IPS-18a (cell line): ENCODE data around the gene LST1.

Source experiments
- H3K27ac ChIP-seq: one replicate; pipeline ENCODE4 v1.5.1; 2013; ENCODE audit warnings: low read length
- H3K27me3 ChIP-seq: one replicate; pipeline ENCODE4 v1.6.1; 2013; ENCODE audit warnings: mild to moderate bottlenecking, low read length; ENCODE audit not compliant: control insufficient read depth, insufficient read depth
- H3K36me3 ChIP-seq: one replicate; pipeline ENCODE4 v1.6.1; 2013; ENCODE audit warnings: low read depth, low read length; ENCODE audit not compliant: control insufficient read depth
- H3K4me1 ChIP-seq: one replicate; pipeline ENCODE4 v1.6.1; 2013; ENCODE audit warnings: low read depth, low read length; ENCODE audit not compliant: control insufficient read depth
- H3K4me3 ChIP-seq: one replicate; pipeline ENCODE4 v1.5.1; 2013; ENCODE audit warnings: low read length
- H3K9ac ChIP-seq: one replicate; pipeline ENCODE4 v1.6.1; 2013; ENCODE audit warnings: mild to moderate bottlenecking, low read length, moderate library complexity
- H3K9me3 ChIP-seq: one replicate; pipeline ENCODE4 v1.6.1; 2013; ENCODE audit warnings: low read depth, low read length; ENCODE audit not compliant: control insufficient read depth

The LST1 gene

GRCh38 chr6:31586008-31586407 is at the start of gene LST1:
Gene LST1, plus strand, starts transcription at chr6:31586277. Its CDS starts 1,023 bp downstream, at chr6:31587300.
- H3K4me3 ChIP-seq, result no peak within 1 kb of the TSS
- no peak within 1 kb of the TSS for H3K27ac ChIP-seq
- no peaks in the 10 kb centered on the region for H3K36me3 ChIP-seq
- H3K9me3 ChIP-seq, result no peaks in the 10 kb centered on the region
- H3K4me1 ChIP-seq, result peaks cover 8% of the 10 kb centered on the region
- peaks cover 11% of the 10 kb centered on the region for H3K27me3 ChIP-seq
- H3K9ac ChIP-seq, result no peak within 1 kb of the TSS

DNA sequence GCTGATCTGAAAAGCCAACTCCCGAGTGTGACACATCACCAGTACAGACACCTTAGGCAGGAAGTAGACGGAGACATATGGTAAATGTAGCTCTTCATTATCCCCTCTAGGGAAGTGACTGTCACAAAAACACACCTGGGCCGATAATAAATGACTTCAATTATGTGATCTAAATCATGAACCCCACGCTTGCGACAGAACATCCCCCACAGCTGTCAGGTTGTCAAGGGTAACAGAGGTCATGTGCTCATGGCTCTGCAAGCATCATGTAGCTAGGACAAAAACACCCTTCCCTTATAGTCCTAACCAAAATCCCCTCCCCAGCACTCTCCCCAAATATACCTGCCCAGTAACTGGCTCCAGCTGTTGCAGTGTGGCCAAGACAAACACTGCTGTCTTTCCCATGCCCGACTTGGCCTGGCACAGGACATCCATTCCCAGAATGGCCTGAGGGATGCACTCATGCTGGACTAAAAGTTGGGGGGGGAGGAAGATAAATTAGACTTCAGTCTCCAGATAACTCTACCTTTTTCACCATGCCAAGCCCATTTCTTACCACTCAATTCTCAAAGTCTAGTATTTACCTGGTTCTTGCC is 47.2 kb upstream of the LST1 start:
- Histone ChIP-seq H3K4me1 (peaks cover 13% of the 10 kb centered on the region), H3K9me3 (no peaks in the 10 kb centered on the region), H3K27ac (no peak overlapping the region), H3K4me3 (peak overlapping the region; percentile 87), H3K9ac (no peak overlapping the region), H3K36me3 (peaks cover 63% of the 10 kb centered on the region), H3K27me3 (no peaks in the 10 kb centered on the region)

DNA sequence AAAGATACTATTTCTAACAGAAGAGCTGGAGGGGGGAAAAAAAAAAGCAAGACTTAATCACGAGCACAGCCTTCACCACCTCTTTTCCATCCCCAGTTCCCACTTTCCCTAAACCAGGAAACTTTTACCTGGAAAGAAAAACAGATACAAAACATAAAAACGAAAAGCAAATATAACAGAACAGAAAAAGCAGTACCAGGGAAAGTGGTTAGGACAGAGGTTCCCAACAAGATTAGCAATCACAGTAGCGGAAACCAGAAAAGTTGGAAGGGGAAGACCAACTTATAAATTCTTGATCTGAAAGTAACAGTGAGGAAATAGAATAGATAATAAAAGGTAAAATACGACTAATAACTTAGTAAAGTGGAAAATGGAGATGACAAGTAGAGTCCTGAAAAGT is 45.4 kb upstream of the LST1 start:
- Histone ChIP-seq H3K27ac (no peak overlapping the region), H3K9ac (peak overlapping the region; percentile 98), H3K27me3 (no peaks in the 10 kb centered on the region), H3K9me3 (no peaks in the 10 kb centered on the region), H3K4me1 (peaks cover 13% of the 10 kb centered on the region), H3K4me3 (peak overlapping the region; percentile 87), H3K36me3 (peaks cover 46% of the 10 kb centered on the region)

DNA sequence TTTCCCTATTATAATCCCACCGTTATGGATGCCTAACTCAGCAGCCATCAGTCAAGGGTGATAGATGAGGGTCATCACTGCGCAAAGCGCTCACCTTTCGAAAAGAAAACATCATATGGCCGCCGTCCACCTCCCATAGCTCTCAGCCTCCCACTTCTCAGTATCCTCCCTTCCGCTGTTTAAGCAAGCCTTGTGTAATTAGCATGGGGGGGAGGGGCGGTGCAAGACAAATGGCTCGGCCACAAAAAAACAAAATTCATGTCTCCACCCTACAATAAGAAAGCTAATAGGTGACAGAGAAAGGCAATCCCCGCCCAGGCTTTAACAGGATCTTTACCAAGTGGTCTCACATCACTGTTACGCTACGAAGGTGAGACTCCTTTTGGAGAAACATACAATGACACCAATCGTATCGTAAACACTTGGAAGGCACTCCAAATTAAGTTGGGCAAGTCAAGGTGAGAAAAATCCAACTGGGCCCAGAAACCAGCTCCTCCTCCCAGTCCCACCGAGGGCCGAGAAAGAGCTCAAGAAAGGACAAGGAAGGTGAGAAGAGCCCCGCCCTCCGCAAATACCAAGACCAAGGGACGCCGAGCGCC is 44.9 kb upstream of the LST1 start:
- Histone ChIP-seq H3K36me3 (peaks cover 40% of the 10 kb centered on the region), H3K4me1 (peaks cover 15% of the 10 kb centered on the region), H3K27me3 (no peaks in the 10 kb centered on the region), H3K27ac (peak overlapping the region; percentile 96), H3K4me3 (peak overlapping the region; percentile 87), H3K9ac (peak overlapping the region; percentile 98), H3K9me3 (no peaks in the 10 kb centered on the region)

DNA sequence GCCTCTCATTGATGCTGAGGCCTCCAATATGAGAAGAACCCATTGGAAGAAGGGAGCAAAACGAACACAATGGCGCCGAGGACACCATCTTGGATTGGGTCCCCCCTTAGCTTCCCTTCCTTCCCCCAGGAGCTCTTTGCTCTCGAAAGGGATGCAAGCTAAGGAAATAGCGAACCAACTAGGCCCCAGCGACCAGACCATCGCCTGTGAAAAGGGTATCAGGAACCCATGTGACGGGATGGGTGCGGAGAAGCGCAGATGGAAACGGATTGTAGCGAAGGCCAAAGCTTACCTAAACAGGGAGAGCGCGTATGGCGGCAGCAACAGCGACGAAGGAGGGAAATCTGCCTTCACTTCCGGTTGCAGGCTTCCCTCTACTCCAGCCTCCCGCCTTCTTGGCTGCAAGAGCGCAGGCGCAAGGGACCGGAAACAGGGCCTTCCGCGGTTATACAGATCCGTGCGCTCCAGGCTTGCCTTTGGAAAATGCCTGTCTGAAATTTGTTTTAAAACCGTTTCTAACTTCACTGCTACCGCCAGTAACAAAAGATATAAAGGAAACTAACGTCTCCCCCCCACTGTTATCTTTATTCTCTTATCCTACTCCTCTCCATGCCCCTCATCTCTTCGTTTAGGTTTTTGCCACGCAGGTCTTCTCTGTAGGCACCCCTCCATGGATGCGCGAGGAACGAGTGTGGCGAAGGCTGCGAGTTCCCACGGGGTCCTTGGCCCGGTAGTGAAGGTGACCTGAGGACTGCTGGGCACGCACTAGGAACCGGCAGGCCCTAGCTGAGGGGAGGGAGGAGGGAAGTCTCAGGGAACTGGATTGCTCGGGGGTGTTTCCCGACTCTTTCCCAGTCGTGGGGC is 44.2 kb upstream of the LST1 start, which contains the start of gene DDX39B:
TSS of gene DDX39B (minus strand) at position 346 of the 864 bp plus-strand sequence. CDS start 1,471 bp downstream, outside the sequence.
- peaks cover 17% of the 10 kb centered on the region for H3K4me1 ChIP-seq

GRCh38 chr6:31543639-31544038 is 42.4 kb upstream of the LST1 start:
- Histone ChIP-seq H3K27me3 (no peaks in the 10 kb centered on the region), H3K4me3 (no peak overlapping the region), H3K4me1 (peaks cover 17% of the 10 kb centered on the region), H3K9me3 (no peaks in the 10 kb centered on the region), H3K36me3 (peaks cover 22% of the 10 kb centered on the region), H3K9ac (no peak overlapping the region), H3K27ac (no peak overlapping the region)

More for the DNA sequence above, 44.2 kb upstream of the LST1 start, which contains the start of gene DDX39B:
- H3K27ac ChIP-seq, result peak within 1 kb of the TSS; percentile 96
- H3K9me3 ChIP-seq, result no peaks in the 10 kb centered on the region
- no peaks in the 10 kb centered on the region for H3K27me3 ChIP-seq
- peaks cover 33% of the 10 kb centered on the region for H3K36me3 ChIP-seq
- peak within 1 kb of the TSS; percentile 98 for H3K9ac ChIP-seq
- H3K4me3 ChIP-seq, result peak within 1 kb of the TSS; percentile 87

DNA sequence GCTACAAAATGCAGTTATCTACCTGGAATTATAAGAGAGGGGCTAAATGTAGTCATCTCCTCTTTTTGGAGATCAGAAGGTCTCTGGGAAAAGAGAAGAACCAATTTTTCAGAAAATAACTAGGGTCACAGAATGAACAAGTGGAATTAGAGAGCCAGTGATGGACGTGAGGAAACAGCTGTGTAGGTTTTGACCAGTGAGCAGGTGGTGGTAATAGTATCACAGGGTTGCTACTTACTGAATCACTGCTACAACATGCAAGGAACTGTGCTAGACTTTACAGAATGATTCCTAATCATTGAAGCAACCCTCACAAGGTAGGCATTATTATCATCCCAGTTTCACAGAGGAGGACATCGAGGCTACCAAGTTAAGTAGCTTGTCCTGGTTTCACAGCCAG is 41.4 kb upstream of the LST1 start:
- H3K27me3 ChIP-seq, result no peaks in the 10 kb centered on the region
- no peaks in the 10 kb centered on the region for H3K9me3 ChIP-seq
- no peak overlapping the region for H3K9ac ChIP-seq
- H3K36me3 ChIP-seq, result peaks cover 20% of the 10 kb centered on the region
- no peak overlapping the region for H3K4me3 ChIP-seq
- H3K4me1 ChIP-seq, result peaks cover 12% of the 10 kb centered on the region
- no peak overlapping the region for H3K27ac ChIP-seq

GRCh38 chr6:31545291-31545690 is 40.8 kb upstream of the LST1 start:
- Histone ChIP-seq H3K27me3 (no peaks in the 10 kb centered on the region), H3K9me3 (no peaks in the 10 kb centered on the region), H3K27ac (no peak overlapping the region), H3K9ac (no peak overlapping the region), H3K4me3 (no peak overlapping the region), H3K4me1 (peaks cover 8% of the 10 kb centered on the region), H3K36me3 (peaks cover 17% of the 10 kb centered on the region)

DNA sequence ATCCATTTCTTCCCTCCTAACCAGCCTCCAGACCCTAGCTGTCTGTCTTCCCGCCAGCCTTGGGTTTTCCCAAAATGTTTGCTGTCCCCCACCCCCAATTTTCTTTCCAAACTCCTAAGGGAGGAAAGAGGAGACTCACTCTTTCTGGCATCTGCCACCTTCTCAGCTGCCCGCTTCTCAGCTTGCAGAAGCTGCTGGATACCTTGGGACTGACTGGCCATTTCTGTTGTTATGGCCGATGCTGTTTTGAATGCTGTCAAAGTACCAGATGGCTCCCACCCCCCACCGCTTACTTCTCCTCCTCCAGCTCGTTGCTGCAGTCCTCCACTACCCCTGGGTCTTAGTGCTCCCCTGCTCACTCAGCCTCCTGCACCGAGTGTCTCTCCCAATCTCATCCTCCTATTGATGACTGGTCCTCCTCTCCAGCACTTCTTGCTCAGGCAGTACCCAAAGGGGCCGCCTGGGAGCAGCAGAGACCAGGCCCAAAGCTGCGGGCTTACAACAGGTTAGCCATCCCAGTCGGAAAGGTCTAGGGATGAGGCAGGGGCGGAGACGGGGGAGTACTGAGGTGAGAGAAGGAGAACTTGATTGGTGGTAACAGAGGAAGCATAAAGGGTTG is 39.6 kb upstream of the LST1 start, which contains the start of gene ATP6V1G2:
TSS of gene ATP6V1G2 (minus strand) at position 270 of the 619 bp plus-strand sequence. CDS start at position 221, 49 bp downstream.
- Histone ChIP-seq H3K9ac (peak within 1 kb of the TSS; percentile 79), H3K27ac (peak within 1 kb of the TSS; percentile 70)

DNA sequence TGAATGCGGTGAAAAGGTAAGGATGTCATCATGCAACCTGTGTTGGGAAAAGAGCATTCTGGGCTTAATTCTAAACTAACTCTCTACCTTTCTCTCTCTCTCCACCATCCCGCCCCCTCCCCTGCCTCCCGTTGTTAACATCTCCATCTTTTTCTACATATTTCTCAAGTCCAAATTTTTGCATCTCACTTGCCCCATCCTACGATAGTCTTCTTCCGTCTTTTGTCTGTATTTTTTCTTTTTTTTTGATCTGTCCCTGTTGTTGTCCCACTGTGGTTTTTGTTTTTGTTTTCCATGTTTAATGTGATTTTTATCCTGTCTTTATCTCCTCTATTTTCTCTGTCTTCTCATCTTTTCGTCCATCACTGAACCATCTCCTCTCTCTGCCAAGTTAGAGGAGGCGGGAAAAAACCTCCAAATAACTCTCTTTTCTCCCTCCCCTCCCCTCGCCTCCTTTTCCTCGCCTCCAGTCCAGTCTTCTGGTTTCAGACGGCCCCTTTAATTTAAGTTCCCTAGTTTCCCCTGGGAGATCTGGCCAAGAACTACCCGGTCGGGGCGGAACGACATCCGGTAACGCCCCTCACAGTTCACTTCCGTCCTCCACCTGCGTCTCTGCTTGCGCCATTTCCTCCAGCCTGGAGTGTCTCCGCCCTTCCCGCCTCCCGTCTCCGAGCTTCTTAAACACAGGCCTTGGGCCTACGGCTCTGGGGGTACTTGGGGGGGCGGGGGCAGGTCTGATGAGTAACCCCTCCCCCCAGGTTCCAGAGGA is 38.9 kb upstream of the LST1 start, which contains the start of gene NFKBIL1:
TSS of gene NFKBIL1 (plus strand) at position 651 of the 769 bp plus-strand sequence. CDS start at position 738, 87 bp downstream.
- Histone ChIP-seq H3K27ac (peak within 1 kb of the TSS; percentile 70), H3K27me3 (no peaks in the 10 kb centered on the region)

More for the DNA sequence above, 39.6 kb upstream of the LST1 start, which contains the start of gene ATP6V1G2:
- Histone ChIP-seq H3K9me3 (no peaks in the 10 kb centered on the region), H3K27me3 (no peaks in the 10 kb centered on the region), H3K4me1 (peaks cover 8% of the 10 kb centered on the region), H3K36me3 (peaks cover 18% of the 10 kb centered on the region), H3K4me3 (peak within 1 kb of the TSS; percentile 87)

More for the DNA sequence above, 38.9 kb upstream of the LST1 start, which contains the start of gene NFKBIL1:
- Histone ChIP-seq H3K36me3 (peaks cover 18% of the 10 kb centered on the region), H3K4me1 (peaks cover 8% of the 10 kb centered on the region), H3K4me3 (peak within 1 kb of the TSS; percentile 87), H3K9ac (peak within 1 kb of the TSS; percentile 79), H3K9me3 (no peaks in the 10 kb centered on the region)
